ENCODE measurements around the gene MGARP. TPM values are rescaled to one million over a fixed set of nuclear protein-coding genes. Genes with fewer than 3 reads are reported as not detected.

MGARP gene
- total and polyA plus RNA-seq, 9 of the 15 experiments (the other 6 are each of a cell fraction or from before 2014, with no cell fraction given), result 0.11 to 0.45 (median 0.23) TPM; not detected in 4

DNA sequence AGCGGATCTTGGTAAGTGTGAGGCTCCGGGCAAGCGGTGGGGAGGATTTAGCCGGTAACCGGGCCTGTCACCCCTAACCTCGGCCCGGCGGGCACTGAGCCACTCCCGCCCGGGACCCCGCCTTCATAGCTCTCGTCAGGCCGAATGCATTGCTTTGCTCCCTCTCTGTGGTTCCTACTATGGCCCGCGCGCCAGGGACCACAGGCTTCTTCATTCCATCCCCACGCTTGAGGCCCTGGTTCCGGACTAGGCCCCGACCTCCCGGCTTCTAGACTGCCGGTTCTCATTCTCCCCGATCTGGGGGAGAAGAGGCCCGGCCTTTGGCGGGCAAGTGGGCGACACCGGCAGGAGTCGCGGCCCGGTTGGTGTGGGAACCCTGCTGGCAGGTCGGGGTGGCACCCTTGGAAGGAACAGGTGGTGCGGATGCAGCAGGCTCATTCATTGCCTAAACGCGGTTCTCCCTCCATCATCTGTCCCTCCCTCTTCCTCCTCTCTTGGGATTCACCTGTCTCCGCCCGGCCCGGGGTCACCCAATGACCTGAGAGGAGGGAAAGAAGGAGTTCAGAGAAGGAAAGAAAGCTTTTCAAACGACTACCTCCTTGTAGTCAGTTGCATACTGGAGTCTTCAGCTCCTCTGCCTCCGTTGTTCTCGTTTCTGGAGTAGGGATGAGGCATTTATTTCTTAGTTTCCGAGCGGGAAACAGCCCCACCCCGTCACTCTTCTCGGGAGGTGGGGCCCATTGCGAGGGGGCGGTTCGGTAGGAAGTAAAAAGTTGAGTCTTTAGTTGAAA, 22.0 kb upstream of the MGARP start, which contains the start of gene NDUFC1 (continued):
- TF ChIP-seq HDAC6 (IDR thresholded peaks at IDR 0.05; ENCODE audit: low read depth, low read length) (no peak), EZH2 (IDR thresholded peaks at IDR 0.05; ENCODE audit: borderline replicate concordance, low read depth, low read length) (no peak), ZNF121 (CRISPR knock-in tag; conservative IDR thresholded peaks at IDR 0.05) (no peak), CAMTA2 (CRISPR knock-in tag; conservative IDR thresholded peaks at IDR 0.05) (no peak), SNRNP70 (optimal IDR thresholded peaks at IDR 0.05; ENCODE audit: low read depth, low read length) (no peak), HNRNPL (IDR thresholded peaks at IDR 0.05; ENCODE audit: low read depth, low read length) (no peak; the same call in 1 of the 2 replicates), ZNF41 (CRISPR knock-in tag; conservative IDR thresholded peaks at IDR 0.05) (no peak), POLR2G (IDR thresholded peaks at IDR 0.05; ENCODE audit: low read depth, low read length) (no peak), ZSCAN29 (IDR thresholded peaks at IDR 0.05) (no peak), SRF (CRISPR knock-in tag; IDR thresholded peaks at IDR 0.05) (0 out of 4 replicates have a peak, but pooled peaks of 1 of the 2 experiments have one; percentile 4), KAT2B (IDR thresholded peaks at IDR 0.05; ENCODE audit: low read depth, low read length) (no peak)
- TF ChIP-seq, protein P1, sequence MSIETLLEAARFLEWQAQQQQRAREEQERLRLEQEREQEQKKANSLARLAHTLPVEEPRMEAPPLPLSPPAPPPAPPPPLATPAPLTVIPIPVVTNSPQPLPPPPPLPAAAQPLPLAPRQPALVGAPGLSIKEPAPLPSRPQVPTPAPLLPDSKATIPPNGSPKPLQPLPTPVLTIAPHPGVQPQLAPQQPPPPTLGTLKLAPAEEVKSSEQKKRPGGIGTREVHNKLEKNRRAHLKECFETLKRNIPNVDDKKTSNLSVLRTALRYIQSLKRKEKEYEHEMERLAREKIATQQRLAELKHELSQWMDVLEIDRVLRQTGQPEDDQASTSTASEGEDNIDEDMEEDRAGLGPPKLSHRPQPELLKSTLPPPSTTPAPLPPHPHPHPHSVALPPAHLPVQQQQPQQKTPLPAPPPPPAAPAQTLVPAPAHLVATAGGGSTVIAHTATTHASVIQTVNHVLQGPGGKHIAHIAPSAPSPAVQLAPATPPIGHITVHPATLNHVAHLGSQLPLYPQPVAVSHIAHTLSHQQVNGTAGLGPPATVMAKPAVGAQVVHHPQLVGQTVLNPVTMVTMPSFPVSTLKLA (conservative IDR thresholded peaks at IDR 0.05), result no peak
- TF ChIP-seq, protein P2, sequence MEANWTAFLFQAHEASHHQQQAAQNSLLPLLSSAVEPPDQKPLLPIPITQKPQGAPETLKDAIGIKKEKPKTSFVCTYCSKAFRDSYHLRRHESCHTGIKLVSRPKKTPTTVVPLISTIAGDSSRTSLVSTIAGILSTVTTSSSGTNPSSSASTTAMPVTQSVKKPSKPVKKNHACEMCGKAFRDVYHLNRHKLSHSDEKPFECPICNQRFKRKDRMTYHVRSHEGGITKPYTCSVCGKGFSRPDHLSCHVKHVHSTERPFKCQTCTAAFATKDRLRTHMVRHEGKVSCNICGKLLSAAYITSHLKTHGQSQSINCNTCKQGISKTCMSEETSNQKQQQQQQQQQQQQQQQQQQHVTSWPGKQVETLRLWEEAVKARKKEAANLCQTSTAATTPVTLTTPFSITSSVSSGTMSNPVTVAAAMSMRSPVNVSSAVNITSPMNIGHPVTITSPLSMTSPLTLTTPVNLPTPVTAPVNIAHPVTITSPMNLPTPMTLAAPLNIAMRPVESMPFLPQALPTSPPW (CRISPR knock-in tag; IDR thresholded peaks at IDR 0.05), result peak; percentile 63
- TF ChIP-seq, protein P3, sequence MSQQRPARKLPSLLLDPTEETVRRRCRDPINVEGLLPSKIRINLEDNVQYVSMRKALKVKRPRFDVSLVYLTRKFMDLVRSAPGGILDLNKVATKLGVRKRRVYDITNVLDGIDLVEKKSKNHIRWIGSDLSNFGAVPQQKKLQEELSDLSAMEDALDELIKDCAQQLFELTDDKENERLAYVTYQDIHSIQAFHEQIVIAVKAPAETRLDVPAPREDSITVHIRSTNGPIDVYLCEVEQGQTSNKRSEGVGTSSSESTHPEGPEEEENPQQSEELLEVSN (IDR thresholded peaks at IDR 0.05; ENCODE audit: borderline replicate concordance in 1 of 2, extremely low read depth in 1 of 2, insufficient read depth in 1 of 2, insufficient read length in 1 of 2, low read depth in 1 of 2, low read length in 1 of 2, poor library complexity in 1 of 2, severe bottlenecking in 1 of 2), result no peak
- TF ChIP-seq, protein P4, sequence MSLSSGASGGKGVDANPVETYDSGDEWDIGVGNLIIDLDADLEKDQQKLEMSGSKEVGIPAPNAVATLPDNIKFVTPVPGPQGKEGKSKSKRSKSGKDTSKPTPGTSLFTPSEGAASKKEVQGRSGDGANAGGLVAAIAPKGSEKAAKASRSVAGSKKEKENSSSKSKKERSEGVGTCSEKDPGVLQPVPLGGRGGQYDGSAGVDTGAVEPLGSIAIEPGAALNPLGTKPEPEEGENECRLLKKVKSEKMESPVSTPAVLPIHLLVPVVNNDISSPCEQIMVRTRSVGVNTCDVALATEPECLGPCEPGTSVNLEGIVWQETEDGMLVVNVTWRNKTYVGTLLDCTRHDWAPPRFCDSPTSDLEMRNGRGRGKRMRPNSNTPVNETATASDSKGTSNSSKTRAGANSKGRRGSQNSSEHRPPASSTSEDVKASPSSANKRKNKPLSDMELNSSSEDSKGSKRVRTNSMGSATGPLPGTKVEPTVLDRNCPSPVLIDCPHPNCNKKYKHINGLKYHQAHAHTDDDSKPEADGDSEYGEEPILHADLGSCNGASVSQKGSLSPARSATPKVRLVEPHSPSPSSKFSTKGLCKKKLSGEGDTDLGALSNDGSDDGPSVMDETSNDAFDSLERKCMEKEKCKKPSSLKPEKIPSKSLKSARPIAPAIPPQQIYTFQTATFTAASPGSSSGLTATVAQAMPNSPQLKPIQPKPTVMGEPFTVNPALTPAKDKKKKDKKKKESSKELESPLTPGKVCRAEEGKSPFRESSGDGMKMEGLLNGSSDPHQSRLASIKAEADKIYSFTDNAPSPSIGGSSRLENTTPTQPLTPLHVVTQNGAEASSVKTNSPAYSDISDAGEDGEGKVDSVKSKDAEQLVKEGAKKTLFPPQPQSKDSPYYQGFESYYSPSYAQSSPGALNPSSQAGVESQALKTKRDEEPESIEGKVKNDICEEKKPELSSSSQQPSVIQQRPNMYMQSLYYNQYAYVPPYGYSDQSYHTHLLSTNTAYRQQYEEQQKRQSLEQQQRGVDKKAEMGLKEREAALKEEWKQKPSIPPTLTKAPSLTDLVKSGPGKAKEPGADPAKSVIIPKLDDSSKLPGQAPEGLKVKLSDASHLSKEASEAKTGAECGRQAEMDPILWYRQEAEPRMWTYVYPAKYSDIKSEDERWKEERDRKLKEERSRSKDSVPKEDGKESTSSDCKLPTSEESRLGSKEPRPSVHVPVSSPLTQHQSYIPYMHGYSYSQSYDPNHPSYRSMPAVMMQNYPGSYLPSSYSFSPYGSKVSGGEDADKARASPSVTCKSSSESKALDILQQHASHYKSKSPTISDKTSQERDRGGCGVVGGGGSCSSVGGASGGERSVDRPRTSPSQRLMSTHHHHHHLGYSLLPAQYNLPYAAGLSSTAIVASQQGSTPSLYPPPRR (CRISPR knock-in tag; IDR thresholded peaks at IDR 0.05; ENCODE audit: borderline replicate concordance), result 0 out of 2 replicates have a peak, but pooled peaks have one; percentile 43

Measured in K562 (cell line).